B cell (primary cell): Measurements from ENCODE around the gene SGTA.

Source experiments
- EZH2 ChIP-seq: IDR thresholded peaks from 2 replicates; pipeline ENCODE4 v1.6.1; 2012; ENCODE audit warnings: borderline replicate concordance, low read depth, mild to moderate bottlenecking, moderate library complexity, low read length; ENCODE audit not compliant: insufficient read depth, poor library complexity, severe bottlenecking
- TF ChIP-seq, protein P1 (sequence below): fragments of 200-600 bp; IDR thresholded peaks from one replicate; pipeline ENCODE4 v1.8.0; 2022; ENCODE audit warnings: antibody characterized with exemption, mild to moderate bottlenecking

GRCh38 chr19:2743099-2743498, 40.0 kb downstream of the SGTA start:
- TF ChIP-seq, protein P1, sequence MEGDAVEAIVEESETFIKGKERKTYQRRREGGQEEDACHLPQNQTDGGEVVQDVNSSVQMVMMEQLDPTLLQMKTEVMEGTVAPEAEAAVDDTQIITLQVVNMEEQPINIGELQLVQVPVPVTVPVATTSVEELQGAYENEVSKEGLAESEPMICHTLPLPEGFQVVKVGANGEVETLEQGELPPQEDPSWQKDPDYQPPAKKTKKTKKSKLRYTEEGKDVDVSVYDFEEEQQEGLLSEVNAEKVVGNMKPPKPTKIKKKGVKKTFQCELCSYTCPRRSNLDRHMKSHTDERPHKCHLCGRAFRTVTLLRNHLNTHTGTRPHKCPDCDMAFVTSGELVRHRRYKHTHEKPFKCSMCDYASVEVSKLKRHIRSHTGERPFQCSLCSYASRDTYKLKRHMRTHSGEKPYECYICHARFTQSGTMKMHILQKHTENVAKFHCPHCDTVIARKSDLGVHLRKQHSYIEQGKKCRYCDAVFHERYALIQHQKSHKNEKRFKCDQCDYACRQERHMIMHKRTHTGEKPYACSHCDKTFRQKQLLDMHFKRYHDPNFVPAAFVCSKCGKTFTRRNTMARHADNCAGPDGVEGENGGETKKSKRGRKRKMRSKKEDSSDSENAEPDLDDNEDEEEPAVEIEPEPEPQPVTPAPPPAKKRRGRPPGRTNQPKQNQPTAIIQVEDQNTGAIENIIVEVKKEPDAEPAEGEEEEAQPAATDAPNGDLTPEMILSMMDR = no peak
- TF ChIP-seq EZH2 = no peak
